Measurements from ENCODE around the gene OR6N1. TPM values are rescaled to one million over a fixed set of nuclear protein-coding genes. Genes with fewer than 3 reads are reported as not detected.

The OR6N1 gene
- total and polyA plus RNA-seq, 2 experiments from 2014 or later, result not detected

GRCh38 chr1:158810311-158810710 lies 38.3 kb upstream of the OR6N1 start:
- no peak for DNase-seq
- Histone ChIP-seq H3K4me1 (ENCODE audit: insufficient read depth) (no peaks in the 10 kb centered on the region), H3K9ac (no peak overlapping the region), H3K27me3 (replicated peaks; ENCODE audit: insufficient read depth) (no peaks in the 10 kb centered on the region), H2AFZ (no peak overlapping the region), H3K4me3 (no peak overlapping the region), H3K9me2 (ENCODE audit: insufficient read depth) (no peaks in the 10 kb centered on the region), H3K9me3 (ENCODE audit: low read depth) (no peaks in the 10 kb centered on the region), H4K20me1 (ENCODE audit: insufficient read depth) (no peaks in the 10 kb centered on the region), H3K4me2 (ENCODE audit: unreplicated experiment) (no peak overlapping the region), H3K79me2 (ENCODE audit: insufficient read depth) (no peaks in the 10 kb centered on the region), H3F3A (ENCODE audit: insufficient read depth) (no peaks in the 10 kb centered on the region), H3K36me3 (ENCODE audit: low read depth) (no peaks in the 10 kb centered on the region), H3K27ac (no peak overlapping the region)
- 12 to 21% methylated on average over 4 of the region's 4 CpGs for WGBS, 2 experiments (ENCODE audit: low coverage in 1 of 2, low lambda C conversion rate in 2 of 2, missing lambda C conversion rate in 2 of 2)
- TF ChIP-seq EZH2 (IDR thresholded peaks at IDR 0.05; ENCODE audit: insufficient read depth, poor library complexity, severe bottlenecking), result no peak
- no peak for TF ChIP-seq EZH2phosphoT487 (IDR thresholded peaks at IDR 0.05; ENCODE audit: insufficient read depth, low read depth)
- in situ Hi-C loops (cut with MboI), result no loop called here

- Histone ChIP-seq H3K9ac (no peak overlapping the region), H3K9me3 (ENCODE audit: low read depth) (no peaks in the 10 kb centered on the region), H3K27me3 (replicated peaks; ENCODE audit: insufficient read depth) (no peaks in the 10 kb centered on the region), H3K4me2 (ENCODE audit: unreplicated experiment) (no peak overlapping the region), H2AFZ (no peak overlapping the region), H3K9me2 (ENCODE audit: insufficient read depth) (no peaks in the 10 kb centered on the region), H3K79me2 (ENCODE audit: insufficient read depth) (no peaks in the 10 kb centered on the region), H3F3A (ENCODE audit: insufficient read depth) (no peaks in the 10 kb centered on the region), H3K36me3 (ENCODE audit: low read depth) (no peaks in the 10 kb centered on the region), H4K20me1 (ENCODE audit: insufficient read depth) (no peaks in the 10 kb centered on the region), H3K4me1 (ENCODE audit: insufficient read depth) (no peaks in the 10 kb centered on the region), H3K4me3 (no peak overlapping the region), H3K27ac (no peak overlapping the region)
- in situ Hi-C loops (cut with MboI), result no loop called here
- 27 to 30% methylated on average over 5 of the region's 5 CpGs for WGBS, 2 experiments (ENCODE audit: low coverage in 1 of 2, low lambda C conversion rate in 2 of 2, missing lambda C conversion rate in 2 of 2)
- no peak for TF ChIP-seq EZH2 (IDR thresholded peaks at IDR 0.05; ENCODE audit: insufficient read depth, poor library complexity, severe bottlenecking)
- DNase-seq, result no peak
Measured at GRCh38 chr1:158809862-158810261, 37.9 kb upstream of the OR6N1 start.

GRCh38 chr1:158809256-158809655 lies 37.3 kb upstream of the OR6N1 start:
- no peak for TF ChIP-seq EZH2 (IDR thresholded peaks at IDR 0.05; ENCODE audit: insufficient read depth, poor library complexity, severe bottlenecking)
- no peak for TF ChIP-seq EZH2phosphoT487 (IDR thresholded peaks at IDR 0.05; ENCODE audit: insufficient read depth, low read depth)
- Histone ChIP-seq H3K4me1 (ENCODE audit: insufficient read depth) (no peaks in the 10 kb centered on the region), H3K9me2 (ENCODE audit: insufficient read depth) (no peaks in the 10 kb centered on the region), H3K27me3 (replicated peaks; ENCODE audit: insufficient read depth) (no peaks in the 10 kb centered on the region), H3K79me2 (ENCODE audit: insufficient read depth) (no peaks in the 10 kb centered on the region), H3K4me3 (no peak overlapping the region), H3K9ac (no peak overlapping the region), H3K36me3 (ENCODE audit: low read depth) (no peaks in the 10 kb centered on the region), H3K27ac (no peak overlapping the region), H4K20me1 (ENCODE audit: insufficient read depth) (no peaks in the 10 kb centered on the region), H3K9me3 (ENCODE audit: low read depth) (no peaks in the 10 kb centered on the region), H2AFZ (no peak overlapping the region), H3F3A (ENCODE audit: insufficient read depth) (no peaks in the 10 kb centered on the region), H3K4me2 (ENCODE audit: unreplicated experiment) (no peak overlapping the region)
- no peak for DNase-seq
- 54 to 59% methylated on average over 3 of the region's 3 CpGs for WGBS, 2 experiments (ENCODE audit: low coverage in 1 of 2, low lambda C conversion rate in 2 of 2, missing lambda C conversion rate in 2 of 2)
- in situ Hi-C loops (cut with MboI), result no loop called here

- Histone ChIP-seq H3F3A (ENCODE audit: insufficient read depth) (no peaks in the 10 kb centered on the region), H3K27me3 (replicated peaks; ENCODE audit: insufficient read depth) (no peaks in the 10 kb centered on the region), H3K36me3 (ENCODE audit: low read depth) (no peaks in the 10 kb centered on the region), H3K9me3 (ENCODE audit: low read depth) (no peaks in the 10 kb centered on the region), H2AFZ (no peak overlapping the region), H3K4me1 (ENCODE audit: insufficient read depth) (no peaks in the 10 kb centered on the region), H4K20me1 (ENCODE audit: insufficient read depth) (no peaks in the 10 kb centered on the region), H3K9ac (no peak overlapping the region), H3K4me2 (ENCODE audit: unreplicated experiment) (no peak overlapping the region), H3K4me3 (no peak overlapping the region), H3K9me2 (ENCODE audit: insufficient read depth) (no peaks in the 10 kb centered on the region), H3K27ac (no peak overlapping the region), H3K79me2 (ENCODE audit: insufficient read depth) (no peaks in the 10 kb centered on the region)
- in situ Hi-C loops (cut with MboI), result no loop called here
- TF ChIP-seq EZH2 (IDR thresholded peaks at IDR 0.05; ENCODE audit: insufficient read depth, poor library complexity, severe bottlenecking) (no peak), EZH2phosphoT487 (IDR thresholded peaks at IDR 0.05; ENCODE audit: insufficient read depth, low read depth) (no peak)
- DNase-seq, result no peak
- 38 to 44% methylated on average over 6 of the region's 6 CpGs for WGBS, 2 experiments (ENCODE audit: low coverage in 1 of 2, low lambda C conversion rate in 2 of 2, missing lambda C conversion rate in 2 of 2)
Measured at GRCh38 chr1:158806916-158807536, 35.0 kb upstream of the OR6N1 start.

- Histone ChIP-seq H3K4me1 (ENCODE audit: insufficient read depth) (no peaks in the 10 kb centered on the region), H3K9me3 (ENCODE audit: low read depth) (no peaks in the 10 kb centered on the region), H3K4me3 (no peak overlapping the region), H3K27ac (no peak overlapping the region), H3K27me3 (replicated peaks; ENCODE audit: insufficient read depth) (no peaks in the 10 kb centered on the region), H2AFZ (no peak overlapping the region), H3K4me2 (ENCODE audit: unreplicated experiment) (no peak overlapping the region), H3K36me3 (ENCODE audit: low read depth) (no peaks in the 10 kb centered on the region), H3K9me2 (ENCODE audit: insufficient read depth) (no peaks in the 10 kb centered on the region), H4K20me1 (ENCODE audit: insufficient read depth) (no peaks in the 10 kb centered on the region), H3F3A (ENCODE audit: insufficient read depth) (no peaks in the 10 kb centered on the region), H3K79me2 (ENCODE audit: insufficient read depth) (no peaks in the 10 kb centered on the region), H3K9ac (no peak overlapping the region)
- in situ Hi-C loops (cut with MboI), result no loop called here
- 0% methylated on average over 1 of the region's 1 CpG for WGBS, 2 experiments (ENCODE audit: low coverage in 1 of 2, low lambda C conversion rate in 2 of 2, missing lambda C conversion rate in 2 of 2)
- no peak for TF ChIP-seq EZH2 (IDR thresholded peaks at IDR 0.05; ENCODE audit: insufficient read depth, poor library complexity, severe bottlenecking)
- no peak for DNase-seq
Measured at GRCh38 chr1:158803678-158804077, 31.7 kb upstream of the OR6N1 start.
